BJ (cell line): ENCODE results near the gene USP3. TPM values are rescaled to one million over a fixed set of nuclear protein-coding genes. Genes with fewer than 3 reads are reported as not detected.
"Not testable (repeated sequence)": the region's sequence is repeated elsewhere in the genome, so short reads cannot be mapped to it uniquely, and the experiment has no call there.

Experiments used
- CTCF ChIA-PET: fragments of 350-600 bp; formaldehyde crosslinking; extraction: SDS; loops from one replicate; lab custom pipeline; 2021; ENCODE audit warnings: antibody characterized with exemption, inconsistent platforms; lab: Yijun Ruan, JAX
- POLR2A ChIA-PET: fragments of 300-600 bp; sonication (Branson Sonifier 250); formaldehyde crosslinking; extraction: SDS; loops from one replicate; lab custom pipeline; 2021; ENCODE audit warnings: antibody characterized with exemption; lab: Charles Lee
- DNase-seq: peaks from one replicate; pipeline ENCODE4 v3.0.0-alpha.2; 2011; ENCODE audit warnings: low read depth
- H3K27me3 ChIP-seq: 2 replicates; pipeline ENCODE4 v1.6.0; 2011; ENCODE audit warnings: low read length; ENCODE audit not compliant: control insufficient read depth, insufficient read depth
- H3K36me3 ChIP-seq: 2 replicates; pipeline ENCODE4 v1.5.1; 2011; ENCODE audit warnings: low read length; ENCODE audit not compliant: control insufficient read depth, insufficient read depth
- H3K4me3 ChIP-seq: 2 replicates; pipeline ENCODE4 v1.5.1; 2011; ENCODE audit warnings: low read depth, mild to moderate bottlenecking, control low read depth, low read length
- CTCF ChIP-seq: IDR thresholded peaks from 2 replicates; pipeline ENCODE4 v1.5.1; 2011; ENCODE audit warnings: low read depth, mild to moderate bottlenecking, control low read depth, inconsistent platforms, low read length, moderate library complexity; ENCODE audit not compliant: insufficient read depth
- polyA plus RNA-seq: library from polyadenylated mRNA; depleted of rRNA; stranded (reverse); fragments of >200 nt; gene quantifications from 2 replicates; pipeline ENCODE4 v1.2.3, GENCODE V29; 2011

The USP3 gene
- polyA plus RNA-seq, 1 experiment: 13.3 TPM

DNA sequence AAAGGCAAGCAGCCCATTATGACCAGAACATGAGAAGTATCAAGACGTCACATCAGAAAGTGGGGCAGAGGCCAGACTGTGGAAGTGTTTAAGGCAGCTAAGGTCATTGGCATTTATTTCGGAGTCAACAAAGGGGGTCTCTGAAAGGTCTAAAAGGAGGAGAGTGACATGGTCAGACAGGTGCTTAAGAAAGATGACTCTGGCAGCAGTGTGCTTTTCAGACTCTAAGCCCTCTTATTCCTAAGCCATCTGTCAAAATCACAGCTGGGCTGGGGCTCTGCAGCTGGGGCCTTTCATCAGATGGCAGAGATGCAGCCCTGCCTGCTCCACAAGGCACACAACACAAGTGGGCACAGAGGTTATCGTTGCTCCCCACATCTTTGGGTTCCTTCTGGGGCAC lies 106.8 kb downstream of the USP3 start:
- DNase-seq: no peak
- no peak overlapping the region for H3K4me3 ChIP-seq
- CTCF ChIA-PET: interaction anchor here (0.8 to 4.9 kb wide), 7 partner anchors 11 to 457 kb away, joined by 3 to 27 read pairs (median 3); no protein-coding TSS in a partner anchor
- H3K36me3 ChIP-seq: peaks cover 25% of the 10 kb centered on the region
- no peak for TF ChIP-seq CTCF
- no peaks in the 10 kb centered on the region for H3K27me3 ChIP-seq
- POLR2A ChIA-PET: no interaction called here

DNA sequence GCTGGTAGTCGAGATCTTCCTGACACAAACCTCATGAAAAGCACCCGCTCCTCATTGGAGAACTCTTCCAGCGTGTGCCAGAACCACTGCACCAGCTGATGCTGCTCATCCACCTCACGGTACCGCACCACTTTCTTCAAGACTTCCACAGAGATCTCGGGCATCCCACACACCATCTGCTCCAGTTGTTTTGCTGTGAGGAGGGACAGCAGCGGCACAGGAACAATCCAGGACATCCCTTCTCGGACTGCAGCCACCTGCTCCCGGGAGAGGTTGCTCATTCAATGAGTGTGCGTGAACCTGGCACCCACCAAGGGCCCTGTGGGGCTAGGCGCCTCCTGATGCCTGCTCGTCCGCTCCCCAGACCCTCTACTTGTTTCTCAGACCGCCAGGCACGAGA lies 107.9 kb downstream of the USP3 start:
- CTCF ChIA-PET: interaction anchor here (1.1 to 4.9 kb wide), 2 partner anchors 434 to 455 kb away, joined by 3 to 27 read pairs; no protein-coding TSS in a partner anchor
- POLR2A ChIA-PET: no interaction called here

DNA sequence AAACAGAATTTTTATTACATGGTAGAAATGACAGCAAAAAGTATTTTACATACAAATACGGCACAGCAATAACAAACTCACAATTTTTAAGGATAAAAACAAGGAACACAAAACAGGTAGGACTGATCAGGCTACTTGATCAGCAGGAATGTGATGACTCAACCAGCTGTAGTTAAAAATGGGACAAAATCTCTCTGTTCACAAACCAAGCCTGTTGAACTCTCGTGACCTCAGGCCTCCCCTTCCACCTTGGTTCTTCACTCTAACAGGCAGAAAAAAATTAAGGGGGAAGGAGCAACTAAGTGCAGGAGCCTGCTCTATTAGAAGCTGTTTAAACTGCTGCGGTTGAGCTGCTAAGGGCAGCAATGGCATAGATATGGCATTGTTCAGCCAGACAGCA lies 111.5 kb downstream of the USP3 start:
- no peaks in the 10 kb centered on the region for H3K27me3 ChIP-seq
- CTCF ChIA-PET: interaction anchor here (0.7 kb wide), 1 partner anchor 456 kb away, joined by 3 read pairs; no protein-coding TSS in a partner anchor
- DNase-seq: no peak
- H3K36me3 ChIP-seq: peaks cover 13% of the 10 kb centered on the region
- POLR2A ChIA-PET: no interaction called here
- no peak for TF ChIP-seq CTCF
- no peak overlapping the region for H3K4me3 ChIP-seq

More for the DNA sequence above, 107.9 kb downstream of the USP3 start:
- no peak for DNase-seq
- no peak for TF ChIP-seq CTCF
- H3K27me3 ChIP-seq: no peaks in the 10 kb centered on the region
- H3K36me3 ChIP-seq: peaks cover 25% of the 10 kb centered on the region
- H3K4me3 ChIP-seq: no peak overlapping the region

- DNase-seq, H3K4me3 ChIP-seq, POLR2A ChIA-PET, H3K27me3 ChIP-seq, CTCF ChIA-PET: not testable (repeated sequence)
- H3K36me3 ChIP-seq: peaks cover 10% of the 10 kb centered on the region
Measured at GRCh38 chr15:63617147-63617546, 112.8 kb downstream of the USP3 start.

GRCh38 chr15:63617627-63618026 lies 113.2 kb downstream of the USP3 start:
- H3K36me3 ChIP-seq, CTCF ChIA-PET, H3K4me3 ChIP-seq, POLR2A ChIA-PET, H3K27me3 ChIP-seq, DNase-seq: not testable (repeated sequence)

- H3K36me3 ChIP-seq, DNase-seq, POLR2A ChIA-PET, H3K27me3 ChIP-seq, H3K4me3 ChIP-seq, CTCF ChIA-PET: not testable (repeated sequence)
Measured at GRCh38 chr15:63620760-63621159, 116.4 kb downstream of the USP3 start.
